ENCODE measurements around the gene PLEKHG4B. TPM values are rescaled to one million over a fixed set of nuclear protein-coding genes. Genes with fewer than 3 reads are reported as not detected.

The PLEKHG4B gene
- total and polyA plus RNA-seq, 2 of the 8 experiments (the other 6 are each of a cell fraction or from before 2014, with no cell fraction given), result 31.1 to 43.6 TPM

- H2AK5ac ChIP-seq (ENCODE audit: low read depth, low read length), result no peak overlapping the region
- no peaks in the 10 kb centered on the region for H3K27me3 ChIP-seq (replicated peaks in 1 of 4; ENCODE audit: control insufficient read depth in 3 of 4, extremely low read depth in 1 of 4, insufficient read depth in 3 of 4, low read length in 3 of 4)
- ChIA-PET CTCF (ENCODE audit: partially characterized antibody) (no interaction called here), POLR2A (ENCODE audit: partially characterized antibody) (interaction anchor here (0.6 kb wide), 1 partner anchor 21 kb away, joined by 3 read pairs; no protein-coding TSS in a partner anchor)
- no peaks in the 10 kb centered on the region for H3K23me2 ChIP-seq (ENCODE audit: low read depth, low read length)
- no peak overlapping the region for H4K5ac ChIP-seq (ENCODE audit: insufficient read length, low read depth, low read length)
- H3K4me2 ChIP-seq (ENCODE audit: insufficient read depth in 1 of 2, low read depth in 2 of 2, low read length in 2 of 2), result no peak overlapping the region
- H2BK120ac ChIP-seq (replicated peaks; ENCODE audit: low read depth, low read length), result no peak overlapping the region
- FAIRE-seq (no peak), DNase-seq (ENCODE audit: low read depth in 1 of 2, low spot score in 2 of 2) (no peak)
- H3K56ac ChIP-seq (replicated peaks; ENCODE audit: insufficient read length, low read depth, low read length), result no peak overlapping the region
- H3K18ac ChIP-seq (ENCODE audit: extremely low read depth, low read length), result no peak overlapping the region
- H2BK5ac ChIP-seq (ENCODE audit: low read depth, low read length), result no peak overlapping the region
- no peak overlapping the region for H3K4me3 ChIP-seq (ENCODE audit: extremely low read depth in 1 of 4, insufficient read depth in 2 of 4, low read depth in 3 of 4, low read length in 4 of 4)
- H2AFZ ChIP-seq (ENCODE audit: low read length), result no peak overlapping the region
- H3K9me3 ChIP-seq (ENCODE audit: insufficient read depth in 2 of 2, low read depth in 1 of 2, low read length in 1 of 2), result peaks cover 3 to 4% of the 10 kb centered on the region in 2 experiments; a peak in 3 of 4 replicates
- H3K79me1 ChIP-seq (ENCODE audit: low read depth, low read length), result no peaks in the 10 kb centered on the region; the same call in 1 of the 2 replicates
- TF ChIP-seq EGR1 (IDR thresholded peaks at IDR 0.05; ENCODE audit: borderline replicate concordance, low read depth, low read length) (no peak), SUZ12 (IDR thresholded peaks at IDR 0.05; ENCODE audit: low read length) (no peak), CBX5 (IDR thresholded peaks at IDR 0.05; ENCODE audit: low read depth, low read length) (no peak), POLR2A (IDR thresholded peaks at IDR 0.05; ENCODE audit: control extremely low read depth in 1 of 2, low read depth in 2 of 2, low read length in 2 of 2) (no peak), KDM1A (IDR thresholded peaks at IDR 0.05; ENCODE audit: borderline replicate concordance, low read length) (no peak), BRCA1 (IDR thresholded peaks at IDR 0.05; ENCODE audit: low read depth, low read length) (no peak), ATF2 (IDR thresholded peaks at IDR 0.05; ENCODE audit: low read length) (no peak), RBBP5 (IDR thresholded peaks at IDR 0.05; ENCODE audit: borderline replicate concordance, low read depth, low read length) (no peak), YY1 (IDR thresholded peaks at IDR 0.05; ENCODE audit: low read depth, low read length) (no peak), SIN3A (conservative IDR thresholded peaks at IDR 0.05 in 1 of 2, IDR thresholded peaks at IDR 0.05 in 1 of 2; ENCODE audit: low read depth in 1 of 2, low read length in 2 of 2) (no peak), SP4 (IDR thresholded peaks at IDR 0.05; ENCODE audit: low read length) (no peak), CBX8 (IDR thresholded peaks at IDR 0.05; ENCODE audit: borderline replicate concordance, low read depth, low read length) (no peak), MAX (IDR thresholded peaks at IDR 0.05) (no peak)
- H4K8ac ChIP-seq (ENCODE audit: extremely low read depth, insufficient read depth, low read length), result no peak overlapping the region
- H3K4ac ChIP-seq (replicated peaks; ENCODE audit: insufficient read length, low read depth, low read length), result no peak overlapping the region
- H2BK20ac ChIP-seq (ENCODE audit: low read length), result no peak overlapping the region
- H2BK15ac ChIP-seq (ENCODE audit: low read length), result no peak overlapping the region
- H4K20me1 ChIP-seq (replicated peaks in 1 of 2; ENCODE audit: control insufficient read depth in 1 of 2, insufficient read depth in 2 of 2, low read length in 2 of 2), result peaks cover 0 to 1% of the 10 kb centered on the region in 2 experiments
- H2BK12ac ChIP-seq (ENCODE audit: low read depth, low read length), result no peak overlapping the region
- no peaks in the 10 kb centered on the region for H3K79me2 ChIP-seq (ENCODE audit: control insufficient read depth in 1 of 2, insufficient read depth in 2 of 2, low read length in 2 of 2)
- H3K9ac ChIP-seq (replicated peaks in 1 of 4; ENCODE audit: extremely low read depth in 1 of 4, low read depth in 3 of 4, low read length in 3 of 4), result no peak overlapping the region
- no peak overlapping the region for H3K27ac ChIP-seq (ENCODE audit: low read depth, low read length)
- H3K4me1 ChIP-seq (replicated peaks in 1 of 4; ENCODE audit: control insufficient read depth in 3 of 4, insufficient read depth in 4 of 4, low read length in 3 of 4), result peaks cover 0 to 2% (median 0%) of the 10 kb centered on the region in 4 experiments; a peak in 2 of 7 replicates
- no peak overlapping the region for H3K14ac ChIP-seq (ENCODE audit: insufficient read length)
- no peak overlapping the region for H3K23ac ChIP-seq (ENCODE audit: insufficient read length)
- 96% methylated on average over 6 of the region's 6 CpGs; no CpG with 5 or more reads in 1 of the 2 experiments for WGBS, 2 experiments (ENCODE audit: extremely low coverage in 1 of 2, insufficient coverage in 1 of 2, insufficient read length in 1 of 2, insufficient replicate concordance in 2 of 2, low coverage in 1 of 2, low lambda C conversion rate in 2 of 2, missing lambda C conversion rate in 1 of 2)
- no peak overlapping the region for H4K91ac ChIP-seq (replicated peaks; ENCODE audit: insufficient read length, low read length)
- H3K36me3 ChIP-seq (ENCODE audit: control insufficient read depth in 2 of 4, insufficient read depth in 4 of 4, low read length in 3 of 4), result peaks cover 12 to 65% (median 34%) of the 10 kb centered on the region in 4 experiments; a peak in 7 of 8 replicates
These were observed 60.1 kb downstream of the PLEKHG4B start for GRCh38 chr5:152077-152476.
